Measurements from ENCODE around the gene TNPO3.

The TNPO3 gene

DNA sequence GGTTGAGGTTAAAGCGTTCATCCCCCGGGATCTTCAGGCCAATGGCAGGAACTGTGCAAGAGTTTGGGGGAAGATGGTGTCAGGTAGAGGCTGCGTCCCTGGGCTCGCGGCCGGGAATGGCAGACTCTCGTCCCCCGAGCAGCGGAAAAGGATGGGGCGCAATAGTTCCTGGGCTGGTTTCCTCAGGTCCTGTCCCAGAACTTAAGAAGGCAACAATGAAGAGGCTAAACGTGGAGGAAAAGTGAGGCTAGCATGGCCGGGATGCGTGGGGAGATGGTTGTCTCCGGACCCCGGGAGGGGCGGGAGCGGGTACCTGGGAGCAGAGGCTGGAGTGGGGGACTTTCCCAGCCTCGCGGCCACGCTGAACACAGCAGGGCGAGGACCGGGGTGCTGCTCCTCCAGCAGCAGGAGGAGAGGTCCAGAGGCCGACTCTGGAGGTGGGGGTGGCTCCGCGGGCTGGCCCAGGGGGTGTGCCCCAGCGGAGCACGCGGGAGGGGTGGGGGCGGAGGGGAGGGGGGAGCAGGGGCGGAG is 116.3 kb downstream of the TNPO3 start:
- no peak for DNase-seq (ENCODE audit: low spot score)

DNA sequence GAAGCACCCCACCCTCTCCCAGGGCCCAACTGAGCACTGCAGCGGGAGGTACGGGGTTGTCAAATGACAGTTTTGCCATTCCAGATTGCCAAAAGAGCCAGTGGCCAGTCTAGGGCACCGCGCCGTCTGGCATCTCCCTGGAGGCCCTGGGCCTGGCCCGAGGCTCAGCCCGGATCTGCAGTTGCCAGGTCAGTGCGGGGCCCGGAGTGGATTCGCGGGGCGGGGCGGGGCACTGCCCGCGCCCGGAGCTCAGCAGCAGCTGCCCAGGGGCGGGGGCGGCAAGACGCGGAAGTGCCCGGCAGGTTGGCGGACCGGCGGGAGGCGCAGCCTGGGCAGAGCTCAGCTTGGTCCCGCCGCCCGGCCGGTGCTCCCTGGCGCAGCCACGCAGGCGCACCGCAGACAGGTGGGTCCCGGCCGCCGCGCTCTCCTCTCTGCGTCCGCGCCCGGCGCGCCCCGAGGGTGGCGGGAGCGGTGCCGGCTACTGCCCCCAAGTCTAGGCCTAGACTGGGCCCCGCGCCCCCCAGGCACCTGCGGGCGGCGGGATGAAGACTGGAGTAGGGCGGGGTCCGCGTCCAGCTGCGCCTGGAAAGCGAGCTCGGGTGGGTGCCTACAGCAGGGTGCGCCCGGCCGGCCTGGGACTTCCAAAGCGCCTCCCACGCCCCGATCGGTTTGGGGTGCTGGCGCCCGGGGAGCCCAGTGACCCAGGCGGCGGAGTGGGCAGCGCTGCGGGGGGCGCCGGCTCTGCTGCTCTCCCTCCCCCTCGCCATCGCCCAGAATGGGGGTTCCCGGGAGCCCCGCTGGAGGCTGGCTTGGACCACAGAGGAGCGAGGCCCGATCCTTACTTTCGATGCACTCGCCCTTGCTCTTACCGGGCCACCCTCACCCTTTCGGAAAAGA is 117.0 kb downstream of the TNPO3 start, which contains the start of gene IRF5:
IRF5 (plus strand) TSS at position 281 of the 897 bp plus-strand sequence. CDS start 4,155 bp downstream, outside the sequence.
- no peak for DNase-seq (ENCODE audit: low spot score)

- no peak for DNase-seq (ENCODE audit: low spot score)
These were observed 117.7 kb downstream of the TNPO3 start for GRCh38 chr7:128937271-128937646.

GRCh38 chr7:128936798-128937197 is 118.1 kb downstream of the TNPO3 start:
- DNase-seq (ENCODE audit: low spot score) = no peak

DNA sequence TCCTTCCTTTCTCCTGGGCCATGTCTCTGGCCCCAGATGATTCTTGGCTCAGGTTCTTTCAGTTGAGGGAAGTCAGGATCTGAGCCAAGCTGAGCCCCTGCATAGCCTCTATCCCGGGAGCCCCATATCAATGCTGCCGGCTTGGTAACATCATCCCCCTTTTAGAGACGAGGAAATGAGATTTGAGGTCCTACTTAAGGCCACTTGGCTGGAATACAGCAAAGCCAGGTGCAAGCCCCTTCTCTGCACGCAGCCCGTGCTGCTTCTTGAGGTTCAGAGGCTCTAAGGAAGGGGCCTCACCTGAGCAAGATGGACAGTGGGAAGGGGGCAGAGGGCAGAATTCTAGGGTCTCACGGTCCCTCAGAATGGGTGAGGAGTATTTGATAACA is 119.6 kb downstream of the TNPO3 start:
- no peak for DNase-seq (ENCODE audit: low spot score)

DNA sequence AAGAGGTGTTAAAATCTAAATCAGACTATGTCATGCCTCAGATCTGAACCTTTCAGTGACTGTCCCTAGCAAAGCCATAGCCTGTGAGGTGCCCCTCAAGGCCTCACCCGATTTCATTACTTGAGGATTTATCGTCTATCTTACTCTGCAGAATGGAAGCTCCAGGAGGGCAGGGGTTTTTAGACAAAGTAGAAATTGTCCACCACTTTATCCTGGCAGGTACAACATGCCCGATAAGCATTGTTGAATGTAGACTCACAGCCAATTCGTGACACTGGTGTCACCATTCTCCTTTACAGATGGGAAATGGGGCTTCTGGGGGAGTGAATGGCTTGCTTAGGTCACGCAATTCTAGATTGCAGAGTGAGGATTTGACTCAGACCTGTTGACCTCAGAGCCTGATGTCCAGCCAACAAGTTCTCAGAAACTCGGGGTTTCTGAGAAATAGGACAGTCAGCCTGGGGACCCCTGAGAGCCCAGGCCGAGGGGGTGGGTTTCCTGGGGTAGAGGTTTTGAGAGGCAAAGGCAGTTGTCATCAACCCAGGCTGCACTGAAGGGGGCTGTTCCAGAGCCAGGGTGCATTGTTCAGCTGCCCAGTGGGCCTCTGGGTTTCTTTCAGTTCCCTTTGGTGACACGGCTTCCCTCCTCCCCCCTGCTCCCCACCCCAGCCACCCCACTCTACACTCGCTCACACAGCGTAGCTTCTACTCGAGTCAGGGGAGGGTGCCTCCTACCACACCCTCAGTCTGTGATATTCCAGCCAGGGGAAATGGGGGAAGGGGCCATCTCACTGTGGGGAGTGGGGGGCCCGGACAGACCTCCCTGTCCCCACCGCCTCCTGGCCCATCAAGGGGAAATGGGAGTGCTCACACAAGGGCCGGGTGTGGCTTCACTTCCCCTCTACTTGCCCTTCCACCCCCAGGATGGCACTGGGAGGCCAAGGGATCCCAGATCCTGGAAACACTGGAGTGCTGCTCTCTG is 120.3 kb downstream of the TNPO3 start:
- no peak for DNase-seq (ENCODE audit: low spot score)

DNA sequence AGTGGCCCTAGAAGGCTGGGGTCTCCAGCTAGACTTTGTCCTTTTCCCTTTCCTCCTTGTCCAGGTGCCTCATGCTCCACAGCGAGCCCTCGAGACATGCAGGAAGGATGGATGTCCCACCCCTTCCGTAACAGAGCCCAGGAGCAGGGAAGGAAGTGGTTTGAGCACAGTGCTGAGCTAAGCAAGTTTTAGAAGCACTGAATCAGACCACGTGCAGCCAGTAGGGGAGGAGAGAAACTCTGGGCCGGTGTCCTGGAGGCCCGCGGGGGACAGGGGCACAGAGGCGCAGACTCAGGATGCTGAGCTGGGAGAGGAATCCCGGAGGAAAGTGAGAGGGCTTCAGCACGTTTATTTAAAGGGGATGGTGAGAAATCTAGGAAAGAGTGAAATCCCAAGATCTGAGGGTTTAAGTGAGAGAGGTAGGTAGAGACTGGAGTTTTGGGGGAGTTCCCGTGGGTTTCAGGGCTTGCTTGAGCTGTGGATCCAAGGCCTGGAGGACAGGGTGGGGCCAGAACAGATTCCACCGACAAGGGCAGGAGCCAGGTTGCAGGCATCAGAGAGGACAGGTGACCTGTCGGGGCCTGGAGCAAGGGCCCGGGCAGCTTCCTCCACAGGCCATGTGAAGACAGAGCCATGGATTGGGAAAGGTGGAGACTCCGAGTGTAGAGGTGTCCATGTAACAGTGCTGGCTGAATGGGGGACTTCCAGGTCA is 121.6 kb downstream of the TNPO3 start:
- no peak for DNase-seq (ENCODE audit: low spot score)

- no peak for DNase-seq (ENCODE audit: low spot score)
These were observed 122.1 kb downstream of the TNPO3 start for GRCh38 chr7:128932862-128933179.

- DNase-seq (ENCODE audit: low spot score) = no peak
These were observed 122.7 kb downstream of the TNPO3 start for GRCh38 chr7:128931965-128932861.

GRCh38 chr7:128931190-128931798 is 123.6 kb downstream of the TNPO3 start:
- no peak for DNase-seq (ENCODE audit: low spot score)

- no peak for DNase-seq (ENCODE audit: low spot score)
These were observed 125.8 kb downstream of the TNPO3 start for GRCh38 chr7:128928882-128929788.

GRCh38 chr7:128928159-128928813 is 126.6 kb downstream of the TNPO3 start:
- no peak for DNase-seq (ENCODE audit: low spot score)

- DNase-seq (ENCODE audit: low spot score) = no peak
These were observed 130.0 kb downstream of the TNPO3 start for GRCh38 chr7:128924707-128925588.

DNA sequence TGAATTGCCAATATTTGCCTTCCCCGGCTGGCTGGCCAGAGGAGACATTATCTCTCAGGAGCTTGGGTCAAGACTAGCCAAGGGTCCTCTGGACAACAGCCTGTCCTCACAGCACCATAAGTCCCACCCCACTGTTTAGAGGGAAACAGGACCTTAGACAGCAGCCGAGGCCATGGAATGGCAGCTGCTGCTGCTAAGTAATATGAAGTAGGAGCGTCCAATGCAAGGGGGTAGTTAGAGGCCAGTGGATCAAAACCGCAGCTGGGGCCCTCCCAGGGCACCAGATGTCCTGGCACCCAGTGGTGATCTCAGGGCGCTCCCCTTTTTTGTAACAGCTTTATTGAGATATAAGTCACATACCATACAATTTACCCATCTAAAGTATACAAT is 131.5 kb downstream of the TNPO3 start:
- no peak for DNase-seq (ENCODE audit: low spot score)

DNA sequence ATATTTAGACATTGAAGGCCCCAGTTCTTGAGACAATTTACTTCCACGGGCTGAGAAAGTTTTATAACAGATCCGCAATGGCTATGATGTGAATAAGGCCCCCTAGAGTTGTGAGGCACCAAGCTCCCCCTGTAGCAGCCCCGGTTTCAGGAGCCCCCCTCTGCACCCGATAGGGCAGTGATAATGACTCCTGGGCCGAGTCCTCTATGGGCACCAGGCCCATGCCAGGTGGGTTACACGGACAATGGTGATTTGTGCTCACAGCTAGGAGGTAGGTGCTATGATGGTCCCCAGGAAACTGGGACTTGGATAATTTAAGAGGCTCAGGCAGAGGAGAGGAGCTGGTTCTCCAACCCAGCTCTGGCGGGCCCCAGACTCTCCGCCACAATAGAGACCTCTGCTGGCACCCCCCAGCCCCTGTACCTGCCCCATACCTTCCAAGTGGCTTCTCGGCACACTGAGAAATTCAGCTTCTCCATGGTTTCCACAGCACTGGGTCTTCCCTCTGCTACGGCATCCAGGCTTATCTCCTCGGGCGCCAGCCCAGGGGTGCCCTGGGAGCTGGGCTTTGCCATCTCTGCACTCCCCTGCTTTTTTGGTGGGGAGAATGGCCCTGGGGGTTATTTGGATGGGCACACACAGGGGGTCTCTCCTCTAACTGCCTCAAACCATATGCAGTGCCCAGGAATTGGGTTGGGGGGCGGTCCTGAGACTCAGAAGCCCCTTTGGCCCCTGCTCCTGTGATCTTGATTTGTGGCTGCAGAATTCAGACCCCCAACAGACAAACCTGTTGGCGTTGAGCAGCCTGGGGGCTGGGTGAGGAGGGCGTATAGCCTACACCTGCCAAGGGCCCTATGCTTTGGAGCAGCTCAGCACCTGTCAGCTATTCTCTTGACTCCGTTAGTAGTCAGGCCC is 132.2 kb downstream of the TNPO3 start:
- no peak for DNase-seq (ENCODE audit: low spot score)

DNA sequence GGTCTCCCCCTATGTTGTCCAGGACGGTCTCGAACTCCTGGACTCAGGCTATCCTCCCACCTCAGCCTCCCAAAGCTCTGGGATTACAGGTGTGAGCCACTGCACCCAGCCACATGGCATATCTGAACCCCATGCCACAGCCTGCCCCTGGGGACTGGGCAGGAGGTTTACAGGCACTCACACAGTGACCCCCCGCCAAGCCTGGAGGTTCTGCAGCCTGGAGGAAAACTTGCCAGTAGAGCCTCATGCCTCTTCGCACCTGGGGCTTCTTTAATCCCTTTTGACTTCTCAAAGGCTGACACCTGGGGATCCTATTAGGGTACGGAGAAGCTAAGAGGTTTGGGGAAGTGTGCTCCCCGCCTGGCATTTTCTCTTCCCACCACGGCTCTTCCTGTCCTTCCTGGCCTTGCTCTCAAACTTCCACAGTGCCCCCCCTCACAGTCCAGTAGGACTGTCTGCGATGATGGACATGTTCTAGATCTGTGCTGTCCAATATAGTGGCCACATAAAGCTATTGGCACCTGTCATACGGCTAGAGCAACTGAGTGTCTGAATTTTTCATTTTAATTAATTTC is 133.0 kb downstream of the TNPO3 start:
- DNase-seq (ENCODE audit: low spot score) = no peak
